GM18498 (cell line): Measurements from ENCODE around the gene KCNMA1.

ENCODE experiments used
- ATAC-seq: cut with Tn5 transposase; IDR thresholded peaks from one replicate; pipeline ENCODE4 v1.9.1; 2021; ENCODE audit warnings: mild to moderate bottlenecking, moderate library complexity; ENCODE audit not compliant: unreplicated experiment

The KCNMA1 gene

DNA sequence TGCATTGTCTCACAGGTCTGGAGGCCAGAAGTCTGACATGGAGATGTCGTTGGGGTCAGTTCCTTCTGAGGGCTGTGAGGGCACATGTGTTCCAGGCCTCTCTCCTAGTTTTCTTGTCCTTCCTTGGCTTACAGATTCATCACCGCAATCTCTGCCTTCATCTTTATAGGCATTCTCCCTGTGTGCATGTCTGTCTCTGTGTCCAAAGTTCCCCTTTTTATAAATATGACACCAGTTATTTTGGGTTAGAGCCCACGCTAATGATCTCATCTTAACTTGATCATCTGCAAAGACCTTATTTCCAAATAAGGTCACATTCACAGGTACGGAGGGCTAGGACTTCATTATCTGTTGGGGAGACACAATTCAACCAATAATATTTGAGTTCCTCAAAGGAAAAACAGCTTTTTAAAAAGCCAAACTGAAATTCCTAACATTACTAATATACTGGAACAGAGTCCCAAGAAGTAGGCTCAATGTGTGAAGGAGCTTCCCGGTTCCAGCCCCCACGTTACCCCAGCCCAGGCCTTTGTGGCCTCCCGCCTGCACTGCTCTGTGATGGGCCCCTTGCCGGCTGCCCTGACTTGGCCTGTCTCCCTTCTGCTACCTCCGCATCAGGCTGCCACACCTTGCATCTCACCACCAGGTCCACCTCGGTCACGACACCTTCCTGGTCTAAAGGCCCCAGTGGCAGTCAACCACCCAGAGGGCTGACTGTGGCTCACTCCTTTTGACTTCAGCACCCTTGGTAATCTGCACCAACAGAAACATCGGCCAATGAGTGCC lies 142.7 kb downstream of the KCNMA1 start:
- ATAC-seq: no peak

DNA sequence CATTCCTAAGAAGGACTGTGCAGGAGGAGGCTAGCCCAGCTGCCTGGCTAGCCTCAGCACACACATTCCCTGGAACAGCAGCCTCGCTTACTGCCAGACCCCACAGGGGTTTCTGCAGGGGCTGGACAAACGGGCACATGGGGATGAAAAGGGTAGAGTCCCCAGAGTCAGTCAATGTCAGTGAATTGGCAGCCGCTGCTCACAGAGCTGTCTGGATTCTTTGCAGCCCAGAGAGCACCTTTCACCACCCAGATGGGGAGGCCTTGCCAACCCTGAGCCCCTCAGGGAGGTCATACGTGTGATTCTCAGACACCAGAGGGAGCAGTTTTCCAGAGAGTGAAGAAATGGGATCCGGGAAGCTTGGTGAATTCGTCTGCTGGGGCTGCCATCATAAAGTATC lies 143.3 kb downstream of the KCNMA1 start:
- ATAC-seq: no peak

DNA sequence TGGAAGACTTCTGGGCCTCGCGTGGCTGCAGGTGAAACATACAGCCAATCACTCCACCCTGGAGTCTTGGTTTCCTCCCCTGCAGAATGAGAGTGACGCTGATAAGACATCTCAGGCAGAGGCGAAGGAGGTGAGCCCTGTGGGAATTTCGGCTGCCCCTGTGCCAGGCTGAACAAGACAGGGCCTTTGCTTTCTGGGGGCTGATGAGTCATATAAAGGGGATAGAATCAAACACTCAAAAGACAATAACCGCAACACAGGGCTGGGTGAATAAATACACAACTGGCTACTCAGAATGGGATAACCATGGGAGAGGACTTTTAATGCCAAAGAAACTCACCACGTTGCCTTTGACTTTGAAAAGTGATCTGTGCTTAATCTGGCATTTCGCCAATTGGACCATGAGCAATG lies 143.8 kb downstream of the KCNMA1 start:
- ATAC-seq: no peak

DNA sequence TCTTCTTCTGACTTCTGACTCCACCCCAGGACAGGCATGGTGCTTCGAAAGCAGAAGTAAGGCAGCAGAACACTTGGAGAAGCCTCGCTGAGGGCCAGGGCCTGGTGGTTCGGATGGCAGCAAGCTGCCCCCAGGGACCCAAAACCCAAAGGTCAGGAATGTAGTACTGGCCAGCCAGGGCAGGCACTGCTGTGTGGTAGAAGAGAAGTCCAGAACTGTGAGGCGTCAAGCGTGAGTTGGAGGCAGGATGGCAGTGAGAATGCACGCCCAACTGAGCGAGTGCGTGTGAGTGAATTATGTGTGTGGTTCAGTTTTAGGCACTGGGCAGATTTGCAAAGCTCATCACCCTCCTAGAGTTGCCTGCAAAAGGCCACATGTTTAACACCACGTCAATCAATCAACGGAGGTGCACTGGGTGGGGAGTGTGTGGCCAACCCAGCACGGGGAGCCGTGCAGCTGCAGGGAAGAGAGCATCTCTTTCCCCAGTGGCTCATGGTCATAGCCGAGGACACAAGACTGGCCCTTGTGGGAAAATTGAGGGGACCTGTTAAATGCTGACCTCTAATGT lies 144.3 kb downstream of the KCNMA1 start:
- ATAC-seq: no peak

DNA sequence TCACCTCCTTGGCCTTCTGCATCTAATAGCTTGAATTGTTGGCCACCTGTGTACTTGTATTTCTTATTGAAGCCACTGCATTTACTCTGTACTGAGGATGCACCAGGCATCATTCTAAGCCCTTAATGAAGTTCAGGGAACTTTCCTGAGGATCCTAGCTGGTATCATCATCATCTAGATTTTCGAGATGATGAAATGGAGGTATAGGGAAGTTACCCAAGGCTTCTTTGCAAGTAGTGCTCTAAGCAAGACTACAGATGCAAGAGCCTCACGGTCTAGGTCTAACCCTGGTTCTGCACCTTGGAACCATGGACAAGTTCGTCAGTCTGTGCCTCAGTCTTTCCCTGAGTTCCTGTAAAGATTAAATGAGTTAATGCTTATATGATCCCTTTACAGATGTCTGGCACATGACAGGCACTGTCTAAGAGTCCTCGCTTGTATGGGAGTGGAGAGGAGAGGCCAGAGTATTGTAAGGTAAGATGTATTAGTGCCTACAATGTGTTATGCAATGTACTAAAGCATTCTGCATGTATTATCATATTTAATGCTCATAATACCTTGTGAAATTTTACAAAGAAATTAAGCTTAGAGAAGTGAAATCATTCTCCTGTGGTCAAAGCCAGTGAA lies 145.1 kb downstream of the KCNMA1 start:
- ATAC-seq: no peak

DNA sequence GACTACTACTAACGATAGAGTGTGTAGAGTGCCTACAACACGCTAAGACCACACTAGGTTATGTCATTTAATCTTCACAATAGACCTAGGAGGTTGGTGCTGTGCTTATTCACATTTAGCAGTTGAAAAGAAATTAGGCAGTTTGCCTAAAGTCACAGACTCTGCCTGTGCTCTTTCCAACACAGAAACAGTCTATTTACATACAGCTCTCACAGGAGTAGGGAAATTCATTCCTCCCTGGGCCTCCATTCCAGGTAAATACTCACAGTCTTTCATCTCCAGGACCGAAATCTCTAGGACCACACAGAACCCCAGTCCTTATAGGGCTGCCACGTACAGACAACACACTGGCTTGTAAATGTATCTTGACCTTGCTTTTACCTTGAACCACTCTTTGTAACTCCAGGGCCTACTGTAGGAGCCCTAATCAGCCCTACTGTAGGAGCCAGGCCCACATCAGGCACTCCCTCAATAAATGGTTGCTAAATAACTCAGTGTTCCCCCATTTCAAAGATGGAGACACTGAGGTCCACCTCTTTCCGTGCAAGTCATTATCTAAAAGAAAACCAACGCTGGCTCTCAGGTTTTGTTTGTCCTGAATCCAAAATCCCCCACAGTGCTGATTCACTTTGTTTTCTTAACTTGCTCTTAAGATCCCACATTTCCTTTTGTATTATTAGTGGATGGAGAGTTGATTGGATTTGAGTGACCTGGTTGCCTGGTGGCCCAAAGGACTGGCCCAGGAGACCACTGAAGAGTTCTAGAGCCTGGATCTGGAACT lies 146.9 kb downstream of the KCNMA1 start:
- no peak for ATAC-seq

DNA sequence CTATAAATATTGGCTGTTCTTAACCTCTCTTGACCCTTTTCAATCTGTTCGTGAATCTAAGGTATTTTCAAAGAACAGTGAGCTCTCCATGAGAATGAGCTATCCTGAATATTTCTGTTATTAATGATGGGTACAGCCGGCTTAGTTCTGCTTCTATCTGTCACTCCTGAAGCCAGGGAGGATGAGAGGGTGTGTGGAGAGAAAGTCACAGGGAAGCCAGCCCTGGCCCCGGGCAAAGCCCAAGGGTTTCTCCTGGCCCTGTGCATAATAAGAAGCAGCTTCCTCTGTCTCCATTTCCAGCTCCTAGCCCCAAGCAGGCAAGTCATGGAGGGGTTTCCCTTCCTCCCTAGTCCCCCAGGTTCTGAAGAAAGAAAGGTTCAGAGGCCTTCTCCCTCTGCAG lies 151.1 kb downstream of the KCNMA1 start:
- no peak for ATAC-seq

DNA sequence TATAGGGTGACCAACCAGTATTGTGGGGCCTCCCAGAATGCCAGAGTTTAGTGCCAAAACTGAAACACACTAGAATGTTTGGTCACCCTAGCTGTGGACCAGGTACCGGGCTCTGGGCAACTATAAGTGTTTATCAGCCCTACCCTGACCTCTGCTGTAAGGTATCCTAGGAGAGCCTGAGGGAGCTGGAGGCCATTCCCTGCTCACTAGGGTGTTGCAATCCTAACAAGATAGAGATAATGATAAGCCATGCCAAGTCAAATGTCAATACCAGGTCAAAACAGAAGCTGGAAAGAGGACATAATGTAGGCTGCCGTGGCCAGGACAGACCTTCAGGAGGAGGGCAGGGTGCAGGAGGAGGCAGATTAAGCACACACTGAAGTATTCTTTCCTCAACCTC lies 151.8 kb downstream of the KCNMA1 start:
- ATAC-seq: no peak

DNA sequence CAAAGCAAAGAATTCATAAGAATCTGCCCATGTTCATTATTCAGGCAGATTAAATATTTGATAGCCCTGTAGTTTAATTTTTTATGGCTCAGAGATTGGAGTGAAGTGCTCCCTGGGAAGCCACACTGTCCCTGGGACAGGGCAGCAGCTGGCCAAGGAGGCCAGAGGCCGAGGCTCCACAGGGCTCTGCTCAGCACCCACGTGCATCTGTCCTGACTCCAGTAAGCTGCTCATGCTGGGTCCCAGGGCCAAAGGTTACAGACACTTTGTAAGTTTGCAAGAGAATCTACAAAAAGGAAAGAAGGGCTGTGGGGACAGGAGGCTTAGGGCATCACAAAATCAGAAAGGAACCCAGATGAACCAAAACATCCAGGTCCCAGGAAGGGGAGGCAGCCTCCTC lies 155.5 kb downstream of the KCNMA1 start:
- ATAC-seq: no peak

DNA sequence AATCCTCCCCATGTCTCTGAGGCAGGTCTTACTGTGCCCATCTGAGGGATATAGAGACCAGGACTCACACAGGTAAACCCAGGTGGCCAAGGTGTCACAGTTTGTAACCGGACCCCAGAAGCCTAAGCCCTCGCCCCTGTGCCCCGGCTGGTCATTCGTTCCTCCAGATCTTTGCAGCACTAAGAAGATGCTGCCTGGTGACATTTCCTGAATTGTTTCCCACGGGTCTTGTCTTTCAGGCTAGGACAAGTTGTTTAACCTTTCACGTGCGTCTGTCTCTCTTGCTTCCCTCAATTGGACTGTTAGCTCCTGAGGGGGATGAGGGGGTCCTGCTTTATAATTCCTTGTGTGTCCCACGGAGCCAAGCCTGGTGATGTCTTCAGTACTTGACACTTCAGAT lies 158.0 kb downstream of the KCNMA1 start:
- no peak for ATAC-seq

DNA sequence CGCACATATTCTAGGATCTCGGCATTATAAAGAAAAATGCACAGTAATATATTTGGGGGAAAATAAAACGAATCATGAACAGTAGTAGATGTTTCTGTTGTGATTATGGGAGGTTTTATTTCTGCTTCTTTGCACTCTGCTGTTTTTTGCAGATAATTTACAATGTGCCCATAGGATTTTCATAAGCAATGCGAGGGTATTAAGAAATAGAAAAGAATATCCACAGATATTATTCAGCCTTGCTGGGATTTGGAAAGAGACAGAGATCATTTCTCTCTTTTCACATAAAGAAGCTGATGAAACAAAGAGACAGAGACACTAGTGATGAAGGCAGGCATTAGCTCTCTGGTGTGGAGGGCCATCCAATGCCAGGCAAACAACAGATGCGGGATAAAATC lies 158.6 kb downstream of the KCNMA1 start:
- no peak for ATAC-seq

DNA sequence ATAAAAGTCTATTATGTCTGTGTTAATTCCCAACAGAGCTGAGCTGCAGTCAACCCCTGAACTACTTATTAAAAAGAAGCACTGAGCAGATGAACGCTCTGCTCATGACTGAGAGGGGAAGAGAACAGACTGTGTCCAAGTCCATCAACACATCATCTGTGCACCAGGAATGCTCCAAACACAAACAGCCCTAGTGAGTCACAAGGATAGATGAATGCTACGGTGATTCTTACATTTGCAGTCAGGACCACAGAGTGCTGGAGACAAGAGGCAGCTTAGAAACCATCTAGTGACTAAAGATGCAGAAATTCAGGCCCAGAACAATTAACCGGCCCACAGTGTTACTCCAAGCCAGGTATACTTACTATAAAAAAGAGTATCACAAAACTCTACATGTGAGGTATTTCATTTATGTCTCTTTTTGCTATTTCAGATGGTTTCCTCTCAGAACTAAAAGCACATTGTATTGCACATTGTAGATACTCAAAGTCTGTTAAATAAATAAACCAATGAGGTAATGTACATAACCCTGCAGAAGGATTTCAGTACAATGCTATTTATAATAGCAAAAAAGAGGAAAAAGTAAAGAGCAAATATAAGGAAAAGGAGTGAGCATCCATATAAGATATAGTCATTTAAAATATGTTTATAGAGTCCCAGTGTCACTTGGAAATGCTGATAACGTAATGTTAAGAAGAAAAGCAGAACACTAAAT lies 159.2 kb downstream of the KCNMA1 start:
- ATAC-seq: no peak

DNA sequence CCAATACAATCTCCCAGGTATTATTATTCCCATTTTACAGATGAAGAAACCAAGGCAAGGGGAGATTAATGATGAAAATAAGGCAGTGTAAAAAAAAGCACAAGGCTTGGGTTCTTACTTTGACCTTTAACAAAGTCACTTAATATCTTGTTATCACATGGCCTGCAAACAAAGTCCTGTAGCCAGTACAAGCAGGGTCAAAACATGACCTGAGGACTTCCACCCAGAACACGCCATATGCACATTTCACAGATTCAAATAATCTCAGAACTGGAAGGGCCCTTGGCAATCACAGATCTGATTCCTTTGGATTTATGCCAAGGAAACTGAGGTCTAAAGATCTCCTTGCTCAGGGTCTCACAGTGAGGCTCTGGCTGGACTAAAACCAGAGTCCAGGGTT lies 162.1 kb downstream of the KCNMA1 start:
- no peak for ATAC-seq

DNA sequence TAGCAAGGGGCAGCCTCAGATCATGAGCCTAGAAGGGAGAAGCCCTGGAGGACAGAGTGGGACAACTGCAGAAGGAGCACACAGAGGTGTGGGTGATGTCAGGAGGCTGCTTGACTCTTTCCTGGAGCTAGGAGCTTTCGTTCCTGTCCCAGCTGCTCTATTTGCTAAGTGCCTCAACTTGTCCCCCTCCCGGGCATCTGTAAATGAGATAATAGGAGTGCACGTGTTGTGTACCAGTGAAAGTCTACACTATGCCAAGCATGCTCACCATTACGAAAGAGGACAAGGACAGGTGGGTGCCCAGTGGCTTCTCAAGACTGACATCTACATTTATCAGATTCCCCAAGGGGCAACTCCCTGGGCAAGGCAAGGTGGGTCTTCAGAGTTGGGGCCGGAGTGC lies 162.7 kb downstream of the KCNMA1 start:
- ATAC-seq: no peak

DNA sequence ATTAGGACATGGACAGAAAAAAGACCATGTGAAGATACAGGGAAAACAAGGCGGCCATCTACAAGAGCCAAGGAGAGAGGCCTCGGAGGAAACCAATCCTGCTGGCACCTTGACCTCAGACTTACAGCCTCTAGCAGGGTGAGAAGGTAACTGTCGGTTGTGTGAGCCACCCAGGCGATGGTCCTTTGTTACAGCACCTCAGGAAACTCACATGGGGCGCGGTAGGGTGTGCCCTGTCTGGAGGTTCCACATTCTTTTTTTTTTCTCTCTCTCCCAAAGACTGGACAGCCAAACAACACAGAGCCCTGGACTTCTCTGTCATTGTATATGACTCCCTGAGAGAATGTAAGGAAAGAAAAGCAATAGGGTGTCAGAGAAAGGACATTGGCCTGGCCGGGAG lies 163.2 kb downstream of the KCNMA1 start:
- no peak for ATAC-seq

DNA sequence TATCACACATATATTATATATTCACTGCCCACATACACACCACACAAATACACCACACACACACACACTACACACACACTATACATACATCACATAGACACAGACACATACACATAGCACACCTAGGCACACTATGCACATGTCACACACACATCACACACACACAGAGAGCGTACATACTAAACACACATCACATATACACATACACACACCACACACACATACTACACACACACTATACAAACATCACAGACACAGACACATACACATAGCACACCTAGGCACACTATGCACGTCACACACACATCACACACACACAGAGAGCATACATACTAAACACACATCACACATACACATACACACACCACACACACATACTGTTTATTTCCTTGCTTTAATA lies 165.5 kb downstream of the KCNMA1 start:
- ATAC-seq: no peak

DNA sequence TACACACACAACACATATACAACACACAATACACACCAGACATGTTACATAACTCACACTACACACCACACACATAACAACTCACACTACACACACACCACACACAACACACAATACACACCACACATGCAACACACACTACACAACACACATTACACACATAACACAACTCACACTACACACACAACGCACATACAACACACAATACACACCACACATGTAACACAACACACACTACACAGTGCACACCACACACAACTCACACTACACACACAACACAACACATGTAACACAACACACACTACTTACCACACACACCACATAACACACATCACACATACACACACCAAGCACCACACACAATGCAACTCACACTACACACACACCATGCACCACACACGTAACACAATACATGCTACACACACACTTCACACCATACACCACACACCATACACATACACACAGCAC lies 166.5 kb downstream of the KCNMA1 start:
- ATAC-seq: no peak

DNA sequence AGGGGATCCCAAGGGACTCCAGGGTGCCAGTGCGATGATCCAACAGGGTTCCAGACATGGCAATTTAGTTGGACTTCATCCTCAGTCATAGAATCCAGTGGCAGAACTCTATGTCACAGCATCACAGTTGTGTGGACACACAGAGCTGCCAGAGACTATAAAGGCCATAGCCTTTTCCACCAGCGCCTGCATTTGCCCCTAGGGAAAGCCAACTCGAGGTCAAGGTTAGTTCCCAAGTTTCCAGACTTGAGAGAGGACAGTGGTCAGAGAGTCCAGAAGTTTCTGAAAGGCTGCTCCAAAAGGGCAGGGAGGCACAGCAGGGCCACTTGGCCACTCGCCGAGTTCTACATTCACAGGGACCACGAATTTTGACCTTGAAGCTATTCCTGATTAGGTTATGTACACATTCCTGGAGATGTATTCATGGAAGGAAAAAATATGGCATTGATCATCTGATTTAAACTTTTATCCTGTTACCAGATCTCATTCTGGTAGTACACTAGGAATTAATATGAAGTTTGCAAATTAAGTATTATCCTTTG lies 170.1 kb downstream of the KCNMA1 start:
- ATAC-seq: no peak

DNA sequence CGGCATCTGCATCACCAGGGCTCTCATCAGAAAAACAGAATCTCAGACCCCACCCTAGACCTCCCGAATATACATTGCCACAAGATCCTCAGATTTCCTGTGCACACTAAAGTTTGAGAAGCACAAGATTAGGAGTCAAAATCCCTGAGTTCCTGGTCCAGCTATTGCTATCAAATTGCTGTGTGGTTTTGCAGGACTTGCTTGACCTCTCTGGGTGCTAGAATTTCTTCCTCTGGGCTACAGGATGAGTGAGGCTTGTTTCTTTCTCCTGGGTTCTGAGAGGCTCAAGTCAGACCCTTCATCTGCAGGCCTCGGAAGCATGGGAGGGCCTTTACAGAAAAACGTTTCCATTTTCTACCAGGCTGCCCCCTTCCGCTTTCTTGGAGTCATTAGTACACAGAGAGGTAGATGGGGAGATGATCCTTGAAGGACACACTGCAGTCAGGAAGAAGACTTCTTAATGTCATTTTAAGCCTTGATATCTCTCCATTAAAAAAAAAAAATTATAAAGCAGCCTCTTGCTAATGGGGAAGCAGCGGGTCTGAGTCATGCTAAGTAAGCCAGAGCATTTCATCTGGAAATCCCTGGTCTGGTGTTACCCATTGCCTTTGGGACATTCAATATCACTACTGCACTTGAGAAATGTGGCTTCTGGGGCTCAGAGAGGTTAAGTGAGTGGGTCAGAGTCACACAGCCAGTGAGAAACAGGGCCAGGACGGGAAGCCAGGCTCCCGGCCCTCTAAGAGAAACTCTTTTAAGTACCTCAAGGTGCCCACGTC lies 173.5 kb downstream of the KCNMA1 start:
- ATAC-seq: no peak

DNA sequence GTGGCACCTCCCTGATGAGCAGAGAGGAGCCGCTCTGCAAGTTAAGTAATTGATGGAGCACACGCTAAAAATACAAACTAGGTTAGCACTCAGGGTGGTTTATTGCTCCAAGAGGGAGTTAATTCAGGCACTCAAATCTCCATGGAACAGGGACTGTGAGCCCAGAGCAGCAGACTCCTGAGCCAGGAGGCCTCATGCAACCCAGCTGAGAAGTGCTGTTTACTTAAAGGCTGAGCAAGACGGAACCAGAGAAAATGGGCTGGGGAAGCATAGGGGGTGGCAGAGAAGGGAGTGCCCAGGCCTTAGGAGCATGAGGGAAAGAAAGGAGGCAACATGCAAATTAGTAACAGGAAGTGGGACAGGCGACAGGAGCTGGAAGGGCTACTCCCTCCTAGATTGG lies 174.1 kb downstream of the KCNMA1 start:
- no peak for ATAC-seq
